ENCODE data around the gene CFD.

- TF ChIP-seq CTCF (IDR thresholded peaks at IDR 0.05; ENCODE audit: low read depth, low read length, poor library complexity, severe bottlenecking) (no peak), EZH2phosphoT487 (IDR thresholded peaks at IDR 0.05; ENCODE audit: borderline replicate concordance, low read length) (no peak)
These were observed 42.0 kb downstream of the CFD start for GRCh38 chr19:901216-902092.
